OCI-LY3 (cell line): ENCODE measurements around the gene MED27.

Experiments used
- EZH2phosphoT487 ChIP-seq: fragments of 200-600 bp; shearing (Covaris generic); IDR thresholded peaks from 2 replicates; pipeline ENCODE4 v1.6.1; 2018; ENCODE audit warnings: antibody characterized with exemption, mixed run types, low read depth
- TF ChIP-seq, protein P1 (sequence below): fragments of 200-600, 300-600 bp; sonication (generic); IDR thresholded peaks from 2 replicates; pipeline ENCODE4 v1.5.1; 2014; ENCODE audit warnings: antibody characterized with exemption, low read length, low read depth

DNA sequence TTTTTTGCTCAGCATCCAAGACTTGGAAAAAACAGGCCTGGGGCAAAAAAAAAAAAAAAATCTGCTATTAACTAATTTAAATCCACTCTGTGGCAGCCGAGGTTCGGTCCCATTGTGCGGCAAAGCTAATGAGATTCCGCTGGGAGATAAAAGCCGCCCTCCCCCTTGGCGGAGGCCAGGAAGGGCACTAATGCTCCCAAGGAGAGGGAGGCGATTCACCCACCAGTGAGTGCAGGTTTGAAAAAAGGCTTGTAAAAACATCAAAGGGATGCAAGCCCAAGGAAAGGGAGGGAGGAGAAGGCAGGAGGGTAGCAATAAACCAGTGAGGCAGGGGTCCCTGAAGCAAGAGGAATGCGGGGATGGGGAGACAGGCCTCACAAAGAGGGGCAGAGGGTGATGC is 210.3 kb downstream of the MED27 start:
- TF ChIP-seq, protein P1, sequence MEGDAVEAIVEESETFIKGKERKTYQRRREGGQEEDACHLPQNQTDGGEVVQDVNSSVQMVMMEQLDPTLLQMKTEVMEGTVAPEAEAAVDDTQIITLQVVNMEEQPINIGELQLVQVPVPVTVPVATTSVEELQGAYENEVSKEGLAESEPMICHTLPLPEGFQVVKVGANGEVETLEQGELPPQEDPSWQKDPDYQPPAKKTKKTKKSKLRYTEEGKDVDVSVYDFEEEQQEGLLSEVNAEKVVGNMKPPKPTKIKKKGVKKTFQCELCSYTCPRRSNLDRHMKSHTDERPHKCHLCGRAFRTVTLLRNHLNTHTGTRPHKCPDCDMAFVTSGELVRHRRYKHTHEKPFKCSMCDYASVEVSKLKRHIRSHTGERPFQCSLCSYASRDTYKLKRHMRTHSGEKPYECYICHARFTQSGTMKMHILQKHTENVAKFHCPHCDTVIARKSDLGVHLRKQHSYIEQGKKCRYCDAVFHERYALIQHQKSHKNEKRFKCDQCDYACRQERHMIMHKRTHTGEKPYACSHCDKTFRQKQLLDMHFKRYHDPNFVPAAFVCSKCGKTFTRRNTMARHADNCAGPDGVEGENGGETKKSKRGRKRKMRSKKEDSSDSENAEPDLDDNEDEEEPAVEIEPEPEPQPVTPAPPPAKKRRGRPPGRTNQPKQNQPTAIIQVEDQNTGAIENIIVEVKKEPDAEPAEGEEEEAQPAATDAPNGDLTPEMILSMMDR, result no peak
- TF ChIP-seq EZH2phosphoT487, result no peak
